ENCODE data around the gene RUNX2.

DNA sequence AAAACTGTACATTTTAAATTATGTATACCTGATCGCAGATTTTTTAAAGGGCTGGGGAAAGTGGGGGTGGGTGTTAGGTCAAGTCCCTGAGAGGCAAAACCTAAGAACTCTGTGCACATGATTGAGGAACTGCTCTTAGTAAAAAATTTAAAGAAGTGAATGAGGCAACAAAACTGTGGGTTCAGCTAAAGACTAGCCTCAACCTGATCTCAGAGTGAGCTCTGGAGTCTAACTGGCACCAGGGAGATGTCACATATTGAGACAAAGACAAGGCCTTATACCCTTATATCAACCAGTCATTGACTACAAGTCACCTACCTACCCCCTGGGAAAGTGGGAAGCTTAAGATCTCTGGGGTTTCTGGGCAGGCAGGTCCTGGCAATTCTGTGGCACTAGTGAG, 27.4 kb upstream of the RUNX2 start:
- TF ChIP-seq, protein P1, sequence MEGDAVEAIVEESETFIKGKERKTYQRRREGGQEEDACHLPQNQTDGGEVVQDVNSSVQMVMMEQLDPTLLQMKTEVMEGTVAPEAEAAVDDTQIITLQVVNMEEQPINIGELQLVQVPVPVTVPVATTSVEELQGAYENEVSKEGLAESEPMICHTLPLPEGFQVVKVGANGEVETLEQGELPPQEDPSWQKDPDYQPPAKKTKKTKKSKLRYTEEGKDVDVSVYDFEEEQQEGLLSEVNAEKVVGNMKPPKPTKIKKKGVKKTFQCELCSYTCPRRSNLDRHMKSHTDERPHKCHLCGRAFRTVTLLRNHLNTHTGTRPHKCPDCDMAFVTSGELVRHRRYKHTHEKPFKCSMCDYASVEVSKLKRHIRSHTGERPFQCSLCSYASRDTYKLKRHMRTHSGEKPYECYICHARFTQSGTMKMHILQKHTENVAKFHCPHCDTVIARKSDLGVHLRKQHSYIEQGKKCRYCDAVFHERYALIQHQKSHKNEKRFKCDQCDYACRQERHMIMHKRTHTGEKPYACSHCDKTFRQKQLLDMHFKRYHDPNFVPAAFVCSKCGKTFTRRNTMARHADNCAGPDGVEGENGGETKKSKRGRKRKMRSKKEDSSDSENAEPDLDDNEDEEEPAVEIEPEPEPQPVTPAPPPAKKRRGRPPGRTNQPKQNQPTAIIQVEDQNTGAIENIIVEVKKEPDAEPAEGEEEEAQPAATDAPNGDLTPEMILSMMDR (IDR thresholded peaks at IDR 0.05 in 2 of 3, conservative IDR thresholded peaks at IDR 0.05 in 1 of 3; ENCODE audit: control insufficient read depth in 2 of 3, extremely low read depth in 1 of 3, insufficient read depth in 1 of 3, low read depth in 3 of 3, low read length in 3 of 3) = no peak
- TF ChIP-seq SRF (IDR thresholded peaks at IDR 0.05; ENCODE audit: low read depth in 2 of 2, low read length in 2 of 2) = no peak
- no peak for TF ChIP-seq RAD21 (IDR thresholded peaks at IDR 0.05; ENCODE audit: insufficient read depth, low read depth, low read length)
- TF ChIP-seq YY1 (IDR thresholded peaks at IDR 0.05; ENCODE audit: low read depth, low read length) = no peak
- TF ChIP-seq EGR1 (IDR thresholded peaks at IDR 0.05; ENCODE audit: borderline replicate concordance in 1 of 2, low read depth in 2 of 2, low read length in 2 of 2) = no peak
- TF ChIP-seq, protein P2, sequence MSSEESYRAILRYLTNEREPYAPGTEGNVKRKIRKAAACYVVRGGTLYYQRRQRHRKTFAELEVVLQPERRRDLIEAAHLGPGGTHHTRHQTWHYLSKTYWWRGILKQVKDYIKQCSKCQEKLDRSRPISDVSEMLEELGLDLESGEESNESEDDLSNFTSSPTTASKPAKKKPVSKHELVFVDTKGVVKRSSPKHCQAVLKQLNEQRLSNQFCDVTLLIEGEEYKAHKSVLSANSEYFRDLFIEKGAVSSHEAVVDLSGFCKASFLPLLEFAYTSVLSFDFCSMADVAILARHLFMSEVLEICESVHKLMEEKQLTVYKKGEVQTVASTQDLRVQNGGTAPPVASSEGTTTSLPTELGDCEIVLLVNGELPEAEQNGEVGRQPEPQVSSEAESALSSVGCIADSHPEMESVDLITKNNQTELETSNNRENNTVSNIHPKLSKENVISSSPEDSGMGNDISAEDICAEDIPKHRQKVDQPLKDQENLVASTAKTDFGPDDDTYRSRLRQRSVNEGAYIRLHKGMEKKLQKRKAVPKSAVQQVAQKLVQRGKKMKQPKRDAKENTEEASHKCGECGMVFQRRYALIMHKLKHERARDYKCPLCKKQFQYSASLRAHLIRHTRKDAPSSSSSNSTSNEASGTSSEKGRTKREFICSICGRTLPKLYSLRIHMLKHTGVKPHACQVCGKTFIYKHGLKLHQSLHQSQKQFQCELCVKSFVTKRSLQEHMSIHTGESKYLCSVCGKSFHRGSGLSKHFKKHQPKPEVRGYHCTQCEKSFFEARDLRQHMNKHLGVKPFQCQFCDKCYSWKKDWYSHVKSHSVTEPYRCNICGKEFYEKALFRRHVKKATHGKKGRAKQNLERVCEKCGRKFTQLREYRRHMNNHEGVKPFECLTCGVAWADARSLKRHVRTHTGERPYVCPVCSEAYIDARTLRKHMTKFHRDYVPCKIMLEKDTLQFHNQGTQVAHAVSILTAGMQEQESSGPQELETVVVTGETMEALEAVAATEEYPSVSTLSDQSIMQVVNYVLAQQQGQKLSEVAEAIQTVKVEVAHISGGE (CRISPR knock-in tag; IDR thresholded peaks at IDR 0.05) = no peak
- no peak for TF ChIP-seq POU2F2 (IDR thresholded peaks at IDR 0.05; ENCODE audit: borderline replicate concordance, low read depth, low read length)
- no peak for TF ChIP-seq CEBPB (IDR thresholded peaks at IDR 0.05; ENCODE audit: borderline replicate concordance in 1 of 2, low read depth in 2 of 2, low read length in 2 of 2)
- TF ChIP-seq MTA3 (IDR thresholded peaks at IDR 0.05; ENCODE audit: borderline replicate concordance, low read length) = no peak
- no peak for TF ChIP-seq EZH2 (IDR thresholded peaks at IDR 0.05; ENCODE audit: borderline replicate concordance, control insufficient read depth, low read depth, low read length)
- TF ChIP-seq RAD51 (IDR thresholded peaks at IDR 0.05) = no peak
- TF ChIP-seq WRNIP1 (IDR thresholded peaks at IDR 0.05; ENCODE audit: borderline replicate concordance, low read depth, low read length) = no peak
- TF ChIP-seq POLR2A (IDR thresholded peaks at IDR 0.05; ENCODE audit: low read depth, low read length) = no peak
